HepG2 (cell line): Measurements from ENCODE around the gene CYTH1. TPM values are rescaled to one million over a fixed set of nuclear protein-coding genes. Genes with fewer than 3 reads are reported as not detected.

Source experiments
- JUN ChIP-seq: sonication (generic); formaldehyde crosslinking; IDR thresholded peaks from 2 replicates; pipeline ENCODE4 v1.4.0; 2020; ENCODE audit warnings: mild to moderate bottlenecking, missing genetic modification reagents
- MED8 ChIP-seq: sonication (generic); formaldehyde crosslinking; IDR thresholded peaks from 2 replicates; pipeline ENCODE4 v1.8.1; 2023; ENCODE audit warnings: mild to moderate bottlenecking, missing genetic modification reagents; ENCODE audit not compliant: insufficient replicate concordance
- MXI1 ChIP-seq: IDR thresholded peaks from 3 replicates; pipeline ENCODE4 v1.6.1; 2012; ENCODE audit warnings: low read depth, low read length, inconsistent platforms, borderline replicate concordance
- NFE2L1 ChIP-seq: sonication (generic); formaldehyde crosslinking; IDR thresholded peaks from 2 replicates; pipeline ENCODE4 v1.4.0; 2020; ENCODE audit warnings: missing genetic modification reagents, mild to moderate bottlenecking, borderline replicate concordance
- NKX3-1 ChIP-seq: sonication (generic); formaldehyde crosslinking; IDR thresholded peaks from 2 replicates; pipeline ENCODE4 v1.5.0; 2020; ENCODE audit warnings: missing genetic modification reagents
- RARA ChIP-seq: IDR thresholded peaks from 2 replicates; pipeline ENCODE4 v1.6.1; 2016; ENCODE audit warnings: missing genetic modification reagents, missing compliant biosample characterization
- RBM22 ChIP-seq: fragments of 200-400 bp; formaldehyde crosslinking; optimal IDR thresholded peaks from 2 replicates; pipeline ENCODE3; 2017; ENCODE audit warnings: mild to moderate bottlenecking, low read length, moderate library complexity
- ZFAT ChIP-seq: sonication (generic); formaldehyde crosslinking; conservative IDR thresholded peaks from 2 replicates; pipeline ENCODE4 v1.8.1; 2023; ENCODE audit warnings: missing genetic modification reagents, inconsistent platforms
- ZNF354B ChIP-seq: sonication (generic); formaldehyde crosslinking; IDR thresholded peaks from 2 replicates; pipeline ENCODE4 v1.8.0; 2022; ENCODE audit warnings: mild to moderate bottlenecking, missing genetic modification reagents
- ZNF616 ChIP-seq: sonication (generic); formaldehyde crosslinking; IDR thresholded peaks from 2 replicates; pipeline ENCODE4 v1.5.0; 2020; ENCODE audit warnings: low read depth, mild to moderate bottlenecking, missing genetic modification reagents
- ZNF766 ChIP-seq: sonication (generic); formaldehyde crosslinking; IDR thresholded peaks from 2 replicates; pipeline ENCODE4 v1.5.0; 2020; ENCODE audit warnings: missing genetic modification reagents, borderline replicate concordance
- polyA plus RNA-seq, 8 experiments: library from polyadenylated mRNA; depleted of rRNA in 3 of 8; stranded (reverse) in 7 of 8; unstranded in 1 of 8; fragments of >200 nt; fragmentation: Illumina TruSeq in 4 of 8; extraction: Trizol in 4 of 8; gene quantifications; 2 replicates each; pipeline versions ENCODE4 v1.2.1 to v1.2.3, GENCODE V29; 2011 to 2016; ENCODE audit warnings: low read depth in 4 of 8, missing spikeins in 1 of 8, mixed read lengths in 1 of 8; ENCODE audit not compliant: insufficient read depth in 1 of 8
- total RNA-seq, 5 experiments: library from RNA; depleted of rRNA; stranded (reverse); fragments of >200 nt; fragmentation: Illumina TruSeq; extraction: Trizol; gene quantifications; 2 replicates each; pipeline ENCODE4 v1.2.3, GENCODE V29; 2016; ENCODE audit warnings: low read depth in 1 of 5
- TF ChIP-seq, protein P1 (sequence below): sonication (generic); formaldehyde crosslinking; conservative IDR thresholded peaks from 2 replicates; pipeline ENCODE4 v1.8.0; 2022; ENCODE audit warnings: missing genetic modification reagents
- TF ChIP-seq, protein P2 (sequence below): sonication (generic); formaldehyde crosslinking; IDR thresholded peaks from 2 replicates; pipeline ENCODE4 v1.8.1; 2022; ENCODE audit warnings: low read depth, mild to moderate bottlenecking, missing genetic modification reagents
- TF ChIP-seq, protein P3 (sequence below): sonication (generic); formaldehyde crosslinking; IDR thresholded peaks from 2 replicates; pipeline ENCODE4 v1.4.0; 2020; ENCODE audit warnings: missing genetic modification reagents, mild to moderate bottlenecking, borderline replicate concordance
- TF ChIP-seq, protein P4 (sequence below): sonication (generic); formaldehyde crosslinking; conservative IDR thresholded peaks from 2 replicates; pipeline ENCODE4 v1.8.0; 2022; ENCODE audit warnings: mild to moderate bottlenecking, moderate library complexity, missing genetic modification reagents
- TF ChIP-seq, protein P5 (sequence below): sonication (generic); formaldehyde crosslinking; IDR thresholded peaks from 2 replicates; pipeline ENCODE4 v1.4.0; 2020; ENCODE audit warnings: missing genetic modification reagents, low read depth, mild to moderate bottlenecking, borderline replicate concordance
- TF ChIP-seq, protein P6 (sequence below): sonication (generic); formaldehyde crosslinking; IDR thresholded peaks from 2 replicates; pipeline ENCODE4 v1.4.0; 2020; ENCODE audit warnings: mild to moderate bottlenecking, missing genetic modification reagents, borderline replicate concordance

CYTH1 gene
- total and polyA plus RNA-seq, 2 of the 13 experiments (the other 11 are each of a cell fraction or from before 2014, with no cell fraction given), result 20.1 to 48.9 TPM

DNA sequence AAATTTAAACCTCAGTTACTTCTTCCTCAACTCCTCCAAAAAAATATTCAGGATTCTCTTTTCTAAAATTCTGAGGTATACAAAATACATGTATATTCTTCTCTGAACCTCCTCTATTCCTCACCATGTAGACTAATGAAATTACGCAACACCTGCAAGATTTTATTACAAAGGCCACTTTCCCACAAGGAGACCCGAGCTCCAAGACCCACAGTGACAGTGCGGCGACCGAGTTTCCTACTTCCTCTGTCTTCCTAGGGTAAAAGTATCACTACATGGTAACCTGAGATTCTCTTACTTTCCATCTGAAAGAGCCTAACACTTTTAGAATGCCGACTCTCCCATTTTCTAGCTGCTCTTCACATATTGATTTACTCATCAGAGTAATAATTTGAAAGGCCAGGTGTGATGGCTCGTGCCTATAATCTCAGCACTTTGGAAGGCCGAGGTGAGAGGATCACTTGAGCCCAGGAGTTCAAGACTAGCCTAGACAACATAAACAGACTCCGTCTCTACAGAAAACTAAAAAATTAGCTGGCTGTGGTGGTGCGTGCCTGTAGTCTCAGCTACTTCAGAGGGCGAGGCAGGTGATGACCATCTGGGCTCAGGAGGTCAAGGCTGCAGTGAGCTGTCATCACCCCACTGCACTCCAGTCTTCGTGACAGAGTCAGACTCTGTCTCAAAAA, 35.7 kb downstream of the CYTH1 start (continued):
- TF ChIP-seq, protein P1, sequence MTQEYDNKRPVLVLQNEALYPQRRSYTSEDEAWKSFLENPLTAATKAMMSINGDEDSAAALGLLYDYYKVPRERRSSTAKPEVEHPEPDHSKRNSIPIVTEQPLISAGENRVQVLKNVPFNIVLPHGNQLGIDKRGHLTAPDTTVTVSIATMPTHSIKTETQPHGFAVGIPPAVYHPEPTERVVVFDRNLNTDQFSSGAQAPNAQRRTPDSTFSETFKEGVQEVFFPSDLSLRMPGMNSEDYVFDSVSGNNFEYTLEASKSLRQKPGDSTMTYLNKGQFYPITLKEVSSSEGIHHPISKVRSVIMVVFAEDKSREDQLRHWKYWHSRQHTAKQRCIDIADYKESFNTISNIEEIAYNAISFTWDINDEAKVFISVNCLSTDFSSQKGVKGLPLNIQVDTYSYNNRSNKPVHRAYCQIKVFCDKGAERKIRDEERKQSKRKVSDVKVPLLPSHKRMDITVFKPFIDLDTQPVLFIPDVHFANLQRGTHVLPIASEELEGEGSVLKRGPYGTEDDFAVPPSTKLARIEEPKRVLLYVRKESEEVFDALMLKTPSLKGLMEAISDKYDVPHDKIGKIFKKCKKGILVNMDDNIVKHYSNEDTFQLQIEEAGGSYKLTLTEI (CRISPR knock-in tag), result no peak
- TF ChIP-seq, protein P2, sequence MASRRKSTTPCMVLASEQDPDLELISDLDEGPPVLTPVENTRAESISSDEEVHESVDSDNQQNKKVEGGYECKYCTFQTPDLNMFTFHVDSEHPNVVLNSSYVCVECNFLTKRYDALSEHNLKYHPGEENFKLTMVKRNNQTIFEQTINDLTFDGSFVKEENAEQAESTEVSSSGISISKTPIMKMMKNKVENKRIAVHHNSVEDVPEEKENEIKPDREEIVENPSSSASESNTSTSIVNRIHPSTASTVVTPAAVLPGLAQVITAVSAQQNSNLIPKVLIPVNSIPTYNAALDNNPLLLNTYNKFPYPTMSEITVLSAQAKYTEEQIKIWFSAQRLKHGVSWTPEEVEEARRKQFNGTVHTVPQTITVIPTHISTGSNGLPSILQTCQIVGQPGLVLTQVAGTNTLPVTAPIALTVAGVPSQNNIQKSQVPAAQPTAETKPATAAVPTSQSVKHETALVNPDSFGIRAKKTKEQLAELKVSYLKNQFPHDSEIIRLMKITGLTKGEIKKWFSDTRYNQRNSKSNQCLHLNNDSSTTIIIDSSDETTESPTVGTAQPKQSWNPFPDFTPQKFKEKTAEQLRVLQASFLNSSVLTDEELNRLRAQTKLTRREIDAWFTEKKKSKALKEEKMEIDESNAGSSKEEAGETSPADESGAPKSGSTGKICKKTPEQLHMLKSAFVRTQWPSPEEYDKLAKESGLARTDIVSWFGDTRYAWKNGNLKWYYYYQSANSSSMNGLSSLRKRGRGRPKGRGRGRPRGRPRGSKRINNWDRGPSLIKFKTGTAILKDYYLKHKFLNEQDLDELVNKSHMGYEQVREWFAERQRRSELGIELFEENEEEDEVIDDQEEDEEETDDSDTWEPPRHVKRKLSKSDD (CRISPR knock-in tag), result no peak
- TF ChIP-seq ZFAT (no peak), ZNF616 (CRISPR knock-in tag) (no peak), MXI1 (no peak), RBM22 (no peak), ZNF766 (CRISPR knock-in tag) (no peak), RARA (CRISPR knock-in tag) (peak; percentile 91), NFE2L1 (CRISPR knock-in tag) (no peak), JUN (CRISPR knock-in tag) (no peak), ZNF354B (CRISPR knock-in tag) (no peak), MED8 (CRISPR knock-in tag) (no peak), NKX3-1 (CRISPR knock-in tag) (no peak)
- TF ChIP-seq, protein P3, sequence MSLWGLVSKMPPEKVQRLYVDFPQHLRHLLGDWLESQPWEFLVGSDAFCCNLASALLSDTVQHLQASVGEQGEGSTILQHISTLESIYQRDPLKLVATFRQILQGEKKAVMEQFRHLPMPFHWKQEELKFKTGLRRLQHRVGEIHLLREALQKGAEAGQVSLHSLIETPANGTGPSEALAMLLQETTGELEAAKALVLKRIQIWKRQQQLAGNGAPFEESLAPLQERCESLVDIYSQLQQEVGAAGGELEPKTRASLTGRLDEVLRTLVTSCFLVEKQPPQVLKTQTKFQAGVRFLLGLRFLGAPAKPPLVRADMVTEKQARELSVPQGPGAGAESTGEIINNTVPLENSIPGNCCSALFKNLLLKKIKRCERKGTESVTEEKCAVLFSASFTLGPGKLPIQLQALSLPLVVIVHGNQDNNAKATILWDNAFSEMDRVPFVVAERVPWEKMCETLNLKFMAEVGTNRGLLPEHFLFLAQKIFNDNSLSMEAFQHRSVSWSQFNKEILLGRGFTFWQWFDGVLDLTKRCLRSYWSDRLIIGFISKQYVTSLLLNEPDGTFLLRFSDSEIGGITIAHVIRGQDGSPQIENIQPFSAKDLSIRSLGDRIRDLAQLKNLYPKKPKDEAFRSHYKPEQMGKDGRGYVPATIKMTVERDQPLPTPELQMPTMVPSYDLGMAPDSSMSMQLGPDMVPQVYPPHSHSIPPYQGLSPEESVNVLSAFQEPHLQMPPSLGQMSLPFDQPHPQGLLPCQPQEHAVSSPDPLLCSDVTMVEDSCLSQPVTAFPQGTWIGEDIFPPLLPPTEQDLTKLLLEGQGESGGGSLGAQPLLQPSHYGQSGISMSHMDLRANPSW, result no peak
- TF ChIP-seq, protein P4, sequence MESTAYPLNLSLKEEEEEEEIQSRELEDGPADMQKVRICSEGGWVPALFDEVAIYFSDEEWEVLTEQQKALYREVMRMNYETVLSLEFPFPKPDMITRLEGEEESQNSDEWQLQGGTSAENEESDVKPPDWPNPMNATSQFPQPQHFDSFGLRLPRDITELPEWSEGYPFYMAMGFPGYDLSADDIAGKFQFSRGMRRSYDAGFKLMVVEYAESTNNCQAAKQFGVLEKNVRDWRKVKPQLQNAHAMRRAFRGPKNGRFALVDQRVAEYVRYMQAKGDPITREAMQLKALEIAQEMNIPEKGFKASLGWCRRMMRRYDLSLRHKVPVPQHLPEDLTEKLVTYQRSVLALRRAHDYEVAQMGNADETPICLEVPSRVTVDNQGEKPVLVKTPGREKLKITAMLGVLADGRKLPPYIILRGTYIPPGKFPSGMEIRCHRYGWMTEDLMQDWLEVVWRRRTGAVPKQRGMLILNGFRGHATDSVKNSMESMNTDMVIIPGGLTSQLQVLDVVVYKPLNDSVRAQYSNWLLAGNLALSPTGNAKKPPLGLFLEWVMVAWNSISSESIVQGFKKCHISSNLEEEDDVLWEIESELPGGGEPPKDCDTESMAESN (CRISPR knock-in tag), result no peak
- TF ChIP-seq, protein P5, sequence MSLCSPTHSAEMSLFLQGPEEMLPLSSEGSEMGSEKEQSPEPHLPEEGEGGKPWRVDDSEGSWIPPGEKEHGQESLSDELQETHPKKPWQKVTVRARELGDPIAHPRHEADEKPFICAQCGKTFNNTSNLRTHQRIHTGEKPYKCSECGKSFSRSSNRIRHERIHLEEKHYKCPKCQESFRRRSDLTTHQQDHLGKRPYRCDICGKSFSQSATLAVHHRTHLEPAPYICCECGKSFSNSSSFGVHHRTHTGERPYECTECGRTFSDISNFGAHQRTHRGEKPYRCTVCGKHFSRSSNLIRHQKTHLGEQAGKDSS (CRISPR knock-in tag), result no peak
- TF ChIP-seq, protein P6, sequence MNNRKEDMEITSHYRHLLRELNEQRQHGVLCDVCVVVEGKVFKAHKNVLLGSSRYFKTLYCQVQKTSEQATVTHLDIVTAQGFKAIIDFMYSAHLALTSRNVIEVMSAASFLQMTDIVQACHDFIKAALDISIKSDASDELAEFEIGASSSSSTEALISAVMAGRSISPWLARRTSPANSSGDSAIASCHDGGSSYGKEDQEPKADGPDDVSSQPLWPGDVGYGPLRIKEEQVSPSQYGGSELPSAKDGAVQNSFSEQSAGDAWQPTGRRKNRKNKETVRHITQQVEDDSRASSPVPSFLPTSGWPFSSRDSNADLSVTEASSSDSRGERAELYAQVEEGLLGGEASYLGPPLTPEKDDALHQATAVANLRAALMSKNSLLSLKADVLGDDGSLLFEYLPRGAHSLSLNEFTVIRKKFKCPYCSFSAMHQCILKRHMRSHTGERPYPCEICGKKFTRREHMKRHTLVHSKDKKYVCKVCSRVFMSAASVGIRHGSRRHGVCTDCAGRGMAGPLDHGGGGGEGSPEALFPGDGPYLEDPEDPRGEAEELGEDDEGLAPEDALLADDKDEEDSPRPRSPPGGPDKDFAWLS (CRISPR knock-in tag), result no peak
